Activated T-cell treated with anti-CD3 and anti-CD28 coated beads, Interleukin-2, amount 50 U/mL, for 24 hours (primary cell): ENCODE measurements around the gene MRPL44.

Source experiments
- DNase-seq: peaks from one replicate; pipeline ENCODE4 v3.0.0-alpha.2; 2020
- H3K27ac Mint-ChIP-seq: 2 replicates; pipeline ENCODE4 v1.8.0; 2020; ENCODE audit warnings: mild to moderate bottlenecking, mixed read lengths
- H3K27me3 Mint-ChIP-seq: 2 replicates; pipeline ENCODE4 v1.8.0; 2020; ENCODE audit warnings: mixed read lengths
- H3K36me3 Mint-ChIP-seq: 2 replicates; pipeline ENCODE4 v1.8.0; 2020; ENCODE audit warnings: low read depth, mixed read lengths
- H3K4me1 Mint-ChIP-seq: 2 replicates; pipeline ENCODE4 v1.8.0; 2020; ENCODE audit warnings: low read depth, mixed read lengths
- H3K4me3 Mint-ChIP-seq: 2 replicates; pipeline ENCODE4 v1.8.0; 2020; ENCODE audit warnings: mild to moderate bottlenecking, moderate library complexity, mixed read lengths
- H3K9me3 Mint-ChIP-seq: 2 replicates; pipeline ENCODE4 v1.8.0; 2020; ENCODE audit warnings: mixed read lengths

Gene MRPL44

DNA sequence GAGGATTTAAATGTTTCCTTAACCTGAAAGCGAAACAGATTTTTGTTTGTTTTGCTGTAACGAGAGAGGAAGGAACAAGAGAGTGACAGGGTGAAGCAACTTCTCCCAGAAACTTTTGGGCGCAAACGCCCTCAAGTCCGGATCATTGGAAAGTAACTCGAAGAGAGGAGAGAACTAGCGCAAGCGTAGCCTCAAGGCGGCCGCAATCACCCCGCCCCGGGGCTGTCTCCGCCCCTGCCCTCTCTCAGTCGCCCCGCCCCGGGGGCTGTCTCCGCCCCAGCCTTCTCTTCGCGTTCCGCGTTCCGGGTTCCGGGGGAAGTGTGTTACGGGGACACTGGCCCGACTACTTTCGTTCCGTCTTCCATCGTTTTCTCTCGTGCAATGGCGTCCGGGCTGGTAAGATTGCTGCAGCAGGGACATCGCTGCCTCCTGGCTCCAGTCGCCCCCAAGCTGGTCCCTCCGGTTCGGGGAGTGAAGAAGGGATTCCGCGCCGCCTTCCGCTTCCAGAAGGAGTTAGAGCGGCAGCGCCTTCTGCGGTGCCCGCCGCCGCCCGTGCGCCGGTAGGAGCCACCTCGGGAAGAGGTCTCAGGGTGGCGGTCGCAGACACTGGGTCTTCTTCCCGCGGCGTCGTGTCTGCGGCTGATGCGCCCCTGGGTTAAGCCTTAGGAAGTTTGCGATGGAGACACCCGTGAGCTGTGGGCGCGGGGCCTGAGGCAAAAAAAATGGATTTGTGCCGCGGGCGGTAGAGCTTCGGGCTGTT, at the start of gene MRPL44:
Gene MRPL44 (plus strand): TSS at position 372 of the 760 bp plus-strand sequence. CDS start 10 bp downstream, at position 382.
- H3K36me3 Mint-ChIP-seq, result peaks cover 41% of the 10 kb centered on the region
- H3K4me1 Mint-ChIP-seq, result peaks cover 81% of the 10 kb centered on the region
- peak within 1 kb of the TSS; percentile 96 for H3K27ac Mint-ChIP-seq
- H3K4me3 Mint-ChIP-seq, result peak within 1 kb of the TSS; percentile 97
- no peaks in the 10 kb centered on the region for H3K9me3 Mint-ChIP-seq
- DNase-seq, result peak; percentile 99
- H3K27me3 Mint-ChIP-seq, result no peaks in the 10 kb centered on the region

DNA sequence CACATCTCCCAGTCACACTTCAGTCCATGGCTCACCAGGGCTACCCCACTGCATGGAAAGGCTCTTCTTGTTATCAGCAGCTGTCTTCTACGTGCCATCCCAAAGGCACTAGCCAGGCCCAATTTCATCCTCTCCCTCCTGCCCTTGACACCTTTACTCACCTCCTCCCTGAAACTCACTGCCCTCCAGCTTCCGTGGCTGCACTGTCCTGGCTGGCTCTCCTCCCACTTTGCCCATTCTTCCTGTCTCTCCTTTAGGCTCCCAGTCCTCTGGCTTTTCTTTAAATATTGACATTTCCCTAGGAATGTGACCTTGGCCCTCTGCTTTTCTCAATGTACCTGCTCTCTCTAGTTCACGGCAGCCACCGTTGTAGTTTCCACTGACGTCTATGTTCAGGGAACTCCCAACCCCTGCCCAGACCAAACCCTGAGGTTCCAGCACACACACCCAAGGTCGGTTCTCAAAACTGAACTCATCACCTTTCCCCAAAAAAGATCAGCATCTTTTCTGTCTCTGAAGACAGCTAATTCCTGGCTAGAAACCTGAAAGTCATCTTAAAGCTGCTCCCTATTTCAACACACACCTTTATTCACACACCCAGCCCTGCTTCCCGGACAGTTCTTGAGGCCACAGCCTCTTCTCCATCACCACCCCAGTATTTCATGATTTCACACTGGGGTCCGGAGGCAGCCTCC, 48.8 kb upstream of the MRPL44 start:
- H3K27me3 Mint-ChIP-seq, result no peaks in the 10 kb centered on the region
- no peak for DNase-seq
- H3K9me3 Mint-ChIP-seq, result no peaks in the 10 kb centered on the region
- H3K4me3 Mint-ChIP-seq, result no peak overlapping the region
- peaks cover 46% of the 10 kb centered on the region for H3K36me3 Mint-ChIP-seq
- peak overlapping the region; percentile 6 for H3K27ac Mint-ChIP-seq
- peaks cover 11% of the 10 kb centered on the region for H3K4me1 Mint-ChIP-seq

DNA sequence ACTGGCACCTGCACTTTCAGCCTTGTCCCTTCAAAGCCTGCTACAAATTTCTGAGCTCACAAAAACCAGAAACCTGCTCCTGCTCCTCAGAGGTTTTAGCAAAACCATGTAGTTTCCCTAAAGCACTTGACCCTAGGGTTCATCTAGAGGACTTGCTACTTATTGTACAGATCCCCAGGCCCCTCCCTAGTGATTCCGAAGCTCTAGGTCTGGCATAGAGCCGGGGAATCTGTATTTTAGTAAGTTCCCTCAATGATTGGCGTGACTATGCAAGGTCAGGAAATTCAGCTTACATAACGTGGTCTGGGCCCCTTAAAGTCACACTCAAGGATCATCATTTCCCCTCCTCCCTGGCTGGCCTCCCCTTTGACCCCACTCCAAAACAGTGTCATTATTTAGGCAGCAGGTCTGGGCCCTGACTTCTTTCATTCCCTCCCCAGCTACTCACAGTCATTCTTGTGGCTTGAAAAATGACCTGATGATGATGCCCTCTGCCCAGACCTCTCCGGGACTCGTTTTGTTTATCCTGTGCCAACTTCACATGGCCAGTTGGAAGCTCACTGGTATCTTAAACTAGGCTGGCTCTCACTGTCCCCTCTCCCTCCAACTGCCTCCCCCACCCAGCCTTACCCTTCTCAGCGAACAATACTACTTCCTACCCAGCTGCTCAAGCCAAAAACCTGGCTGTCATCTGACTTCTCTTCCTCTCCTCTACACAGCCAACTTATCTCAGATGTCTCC, 48.1 kb upstream of the MRPL44 start:
- no peak for DNase-seq
- Mint-ChIP-seq H3K27ac (peak overlapping the region; percentile 6), H3K4me3 (no peak overlapping the region), H3K9me3 (no peaks in the 10 kb centered on the region), H3K27me3 (no peaks in the 10 kb centered on the region), H3K36me3 (peaks cover 40% of the 10 kb centered on the region), H3K4me1 (peaks cover 11% of the 10 kb centered on the region)

DNA sequence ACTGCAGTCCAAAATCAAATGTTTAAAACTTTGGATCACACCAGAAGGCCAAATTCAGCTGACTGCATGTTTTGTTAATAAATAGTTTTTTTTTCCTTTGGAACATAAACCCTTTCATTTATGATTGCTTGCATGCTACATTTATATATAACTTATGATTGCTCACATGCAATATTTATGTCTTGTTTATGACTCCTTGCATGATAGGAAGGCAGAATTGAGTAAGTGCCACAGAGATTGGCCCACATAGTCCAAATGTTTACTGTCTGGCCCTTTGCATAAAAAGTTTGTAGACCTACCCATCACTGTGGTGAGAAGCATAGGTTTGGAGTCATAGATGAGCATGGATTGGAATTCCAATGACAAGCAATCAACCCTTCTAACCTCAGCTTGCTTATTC, 42.9 kb upstream of the MRPL44 start:
- peaks cover 15% of the 10 kb centered on the region for H3K4me1 Mint-ChIP-seq
- H3K36me3 Mint-ChIP-seq, result peaks cover 57% of the 10 kb centered on the region
- H3K27me3 Mint-ChIP-seq, result no peaks in the 10 kb centered on the region
- no peak overlapping the region for H3K4me3 Mint-ChIP-seq
- H3K9me3 Mint-ChIP-seq, result no peaks in the 10 kb centered on the region
- H3K27ac Mint-ChIP-seq, result no peak overlapping the region
- DNase-seq, result no peak

DNA sequence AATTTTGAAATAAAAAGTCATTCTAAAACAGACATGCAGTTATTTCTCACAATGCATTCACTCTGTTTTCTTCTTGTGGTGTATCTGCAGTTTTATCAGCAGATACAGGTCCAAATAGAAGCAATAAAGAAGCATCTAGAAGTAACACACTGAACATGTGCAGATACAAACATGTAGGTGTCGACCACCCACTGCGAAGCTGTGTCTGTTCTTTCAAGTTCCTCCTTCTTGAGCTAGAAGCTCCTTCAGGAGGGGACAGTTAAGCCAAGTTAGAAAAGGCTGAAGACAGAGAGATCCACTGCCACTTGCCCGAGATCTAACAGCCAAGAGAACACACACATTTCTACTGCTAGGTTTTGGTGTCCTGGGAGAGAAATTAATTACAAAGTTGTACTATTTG, 42.2 kb upstream of the MRPL44 start:
- peaks cover 15% of the 10 kb centered on the region for H3K4me1 Mint-ChIP-seq
- H3K27me3 Mint-ChIP-seq, result no peaks in the 10 kb centered on the region
- DNase-seq, result no peak
- no peak overlapping the region for H3K4me3 Mint-ChIP-seq
- no peak overlapping the region for H3K27ac Mint-ChIP-seq
- no peaks in the 10 kb centered on the region for H3K9me3 Mint-ChIP-seq
- peaks cover 56% of the 10 kb centered on the region for H3K36me3 Mint-ChIP-seq

DNA sequence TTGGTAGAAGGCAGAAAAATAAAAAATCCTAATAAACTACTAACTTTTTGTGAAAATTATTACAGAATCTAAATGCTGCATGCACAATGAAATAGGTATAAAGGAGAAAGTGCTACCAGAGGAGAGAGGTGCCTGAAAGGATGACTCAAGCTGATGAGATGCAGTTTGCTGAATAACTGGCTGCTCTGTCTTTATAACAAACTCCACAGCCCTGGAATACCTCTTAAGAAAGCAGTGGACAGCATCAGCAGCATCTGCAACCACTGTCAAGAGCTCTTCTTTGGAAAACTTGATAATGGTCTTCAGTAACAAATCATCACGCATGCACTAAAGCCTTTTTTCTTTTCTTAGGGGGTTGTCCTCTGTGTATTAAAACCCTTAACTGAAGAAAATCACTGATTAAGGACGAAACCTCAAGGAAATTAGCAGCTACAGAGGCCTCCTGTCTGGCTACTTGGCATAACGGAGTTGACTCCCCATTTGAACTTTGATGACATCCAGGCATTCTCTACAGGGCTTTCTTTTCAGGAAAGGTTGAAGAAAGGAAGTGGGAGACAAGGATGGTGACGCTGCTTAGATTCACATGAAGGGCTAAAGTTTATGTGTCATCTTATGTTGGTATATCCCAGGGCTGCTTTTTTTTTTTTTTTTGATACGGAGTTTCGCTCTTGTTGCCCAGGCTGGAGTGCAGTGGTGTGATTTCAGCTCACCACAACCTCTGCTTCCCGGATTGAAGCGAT, 40.9 kb upstream of the MRPL44 start:
- Mint-ChIP-seq H3K9me3 (no peaks in the 10 kb centered on the region), H3K4me3 (no peak overlapping the region), H3K36me3 (peaks cover 58% of the 10 kb centered on the region), H3K27me3 (no peaks in the 10 kb centered on the region), H3K27ac (no peak overlapping the region), H3K4me1 (peaks cover 17% of the 10 kb centered on the region)
- no peak for DNase-seq

DNA sequence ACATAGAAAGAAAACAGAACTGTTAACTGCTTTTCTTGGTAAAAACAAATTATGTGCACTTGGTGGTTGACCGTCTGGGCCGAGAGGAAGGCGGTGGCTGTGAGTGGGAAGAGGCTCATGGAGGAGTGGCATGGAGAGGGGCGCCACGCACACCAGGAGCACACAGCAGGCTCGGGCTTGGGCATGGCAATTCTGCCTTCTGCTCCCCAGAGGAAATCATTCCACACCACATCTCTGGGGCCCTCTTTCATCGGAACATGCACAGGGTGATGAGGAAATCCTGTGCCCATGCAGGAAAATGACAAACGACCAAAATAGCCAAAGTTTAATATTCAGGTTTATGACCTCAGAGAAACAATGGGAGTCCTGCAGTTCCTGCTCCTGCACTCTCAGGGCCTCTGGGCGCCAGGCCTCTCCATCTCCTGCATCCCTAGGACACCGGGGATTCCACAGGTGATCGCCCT, 38.6 kb upstream of the MRPL44 start:
- H3K27ac Mint-ChIP-seq, result no peak overlapping the region
- peaks cover 28% of the 10 kb centered on the region for H3K4me1 Mint-ChIP-seq
- no peaks in the 10 kb centered on the region for H3K27me3 Mint-ChIP-seq
- DNase-seq, result no peak
- no peaks in the 10 kb centered on the region for H3K9me3 Mint-ChIP-seq
- H3K36me3 Mint-ChIP-seq, result peaks cover 54% of the 10 kb centered on the region
- no peak overlapping the region for H3K4me3 Mint-ChIP-seq

DNA sequence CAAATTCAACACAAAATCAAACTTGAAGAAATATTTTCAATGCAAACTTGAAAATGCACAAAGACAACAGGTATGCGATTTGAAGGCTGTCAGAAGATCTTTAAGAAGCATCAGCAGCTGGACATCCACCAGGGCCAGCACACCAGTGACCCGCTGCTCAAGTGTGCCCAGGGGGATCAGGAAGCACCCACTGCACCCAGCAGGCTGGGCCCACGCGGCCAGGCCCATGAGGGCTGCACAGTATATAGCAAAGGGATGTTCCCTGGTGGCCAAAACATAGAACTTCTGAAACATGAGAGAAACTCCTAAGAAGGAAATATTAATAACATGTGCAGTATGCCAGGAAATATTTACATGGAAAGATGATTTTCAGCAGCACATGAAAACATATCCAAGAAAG, 37.2 kb upstream of the MRPL44 start:
- no peak for DNase-seq
- Mint-ChIP-seq H3K27me3 (no peaks in the 10 kb centered on the region), H3K27ac (no peak overlapping the region), H3K4me1 (peaks cover 27% of the 10 kb centered on the region), H3K4me3 (no peak overlapping the region), H3K36me3 (peaks cover 48% of the 10 kb centered on the region), H3K9me3 (no peaks in the 10 kb centered on the region)

DNA sequence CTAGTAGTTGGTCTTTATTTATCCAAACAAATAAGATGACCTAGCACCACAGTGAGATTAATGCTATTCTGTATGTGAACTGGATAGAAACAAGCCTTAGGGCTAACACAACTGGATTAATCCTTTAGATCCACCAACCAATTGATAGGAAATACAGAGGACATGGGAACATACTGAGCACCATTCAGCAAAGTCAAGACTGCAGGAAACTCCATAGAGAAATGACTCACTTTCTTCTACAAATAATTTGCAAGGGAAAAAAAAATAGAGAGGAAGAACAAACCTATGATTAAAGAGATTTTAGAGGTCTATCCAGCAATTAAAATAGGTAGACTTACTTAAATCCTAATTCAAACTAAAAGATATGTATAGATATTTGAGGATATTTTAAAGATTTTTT, 36.1 kb upstream of the MRPL44 start:
- Mint-ChIP-seq H3K4me3 (no peak overlapping the region), H3K27ac (no peak overlapping the region), H3K9me3 (no peaks in the 10 kb centered on the region), H3K27me3 (no peaks in the 10 kb centered on the region), H3K36me3 (peaks cover 37% of the 10 kb centered on the region), H3K4me1 (peaks cover 29% of the 10 kb centered on the region)
- DNase-seq, result no peak

DNA sequence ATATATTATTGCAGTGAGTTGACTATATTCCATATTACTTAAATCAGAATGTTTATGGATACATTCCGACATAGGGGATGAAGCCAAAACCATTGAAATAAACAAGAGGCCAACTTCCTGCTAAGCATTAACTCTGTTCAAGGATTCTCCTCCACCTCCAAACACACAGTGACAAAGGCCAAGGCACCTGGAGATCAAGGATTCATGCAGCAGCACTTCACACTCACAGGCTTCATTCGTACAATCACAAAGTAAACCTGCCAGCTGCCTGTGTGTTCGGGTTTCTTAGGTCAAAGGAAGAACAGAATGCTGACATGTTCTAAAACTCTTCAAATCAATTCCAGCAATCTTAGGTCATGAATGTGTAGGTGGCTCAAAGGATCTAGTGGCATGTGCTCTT, 35.0 kb upstream of the MRPL44 start:
- no peak for DNase-seq
- H3K4me3 Mint-ChIP-seq, result no peak overlapping the region
- H3K9me3 Mint-ChIP-seq, result no peaks in the 10 kb centered on the region
- H3K27ac Mint-ChIP-seq, result no peak overlapping the region
- H3K36me3 Mint-ChIP-seq, result peaks cover 33% of the 10 kb centered on the region
- H3K4me1 Mint-ChIP-seq, result peaks cover 30% of the 10 kb centered on the region
- no peaks in the 10 kb centered on the region for H3K27me3 Mint-ChIP-seq

DNA sequence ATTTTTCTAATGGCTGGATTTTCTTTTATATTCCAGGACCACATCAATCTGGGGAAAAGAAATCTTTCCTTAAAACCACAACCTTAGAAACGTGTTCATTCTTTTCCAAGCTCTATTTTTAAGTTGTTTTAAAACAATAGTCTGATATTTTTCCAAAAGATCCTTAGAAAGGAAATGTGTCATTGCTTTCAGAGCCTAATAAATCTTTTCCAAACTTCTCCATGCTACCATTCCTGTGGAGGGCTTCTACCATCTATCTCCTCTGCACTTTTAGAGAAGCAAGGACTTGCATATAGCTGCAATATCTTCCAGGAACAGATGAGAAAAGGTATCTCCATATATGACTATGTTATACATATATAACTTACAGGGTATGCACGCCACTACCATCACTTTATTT, 33.3 kb upstream of the MRPL44 start:
- DNase-seq, result no peak
- Mint-ChIP-seq H3K36me3 (peaks cover 34% of the 10 kb centered on the region), H3K4me3 (no peak overlapping the region), H3K4me1 (peaks cover 38% of the 10 kb centered on the region), H3K27ac (no peak overlapping the region), H3K9me3 (no peaks in the 10 kb centered on the region), H3K27me3 (no peaks in the 10 kb centered on the region)

DNA sequence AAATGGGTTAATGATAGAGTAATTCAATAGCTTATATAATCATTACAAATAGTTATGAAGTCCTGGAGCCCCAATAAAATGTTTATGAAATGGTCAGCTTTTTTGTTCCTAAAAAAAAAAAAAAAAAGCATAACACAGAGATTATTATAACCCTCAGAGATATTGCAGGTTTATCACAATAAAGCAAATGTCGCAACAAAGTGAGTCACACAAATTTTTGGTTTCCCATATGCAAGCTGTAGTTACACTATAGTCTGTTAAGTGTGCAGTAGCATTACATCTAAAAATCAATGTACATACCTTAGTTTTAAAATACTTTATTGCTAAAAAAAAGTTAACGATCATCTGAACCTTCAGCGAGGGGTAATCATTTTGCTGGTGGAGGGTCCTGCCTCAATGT, 32.2 kb upstream of the MRPL44 start:
- DNase-seq, result no peak
- no peaks in the 10 kb centered on the region for H3K27me3 Mint-ChIP-seq
- H3K36me3 Mint-ChIP-seq, result peaks cover 32% of the 10 kb centered on the region
- H3K4me3 Mint-ChIP-seq, result no peak overlapping the region
- H3K27ac Mint-ChIP-seq, result no peak overlapping the region
- no peaks in the 10 kb centered on the region for H3K9me3 Mint-ChIP-seq
- H3K4me1 Mint-ChIP-seq, result peaks cover 48% of the 10 kb centered on the region

DNA sequence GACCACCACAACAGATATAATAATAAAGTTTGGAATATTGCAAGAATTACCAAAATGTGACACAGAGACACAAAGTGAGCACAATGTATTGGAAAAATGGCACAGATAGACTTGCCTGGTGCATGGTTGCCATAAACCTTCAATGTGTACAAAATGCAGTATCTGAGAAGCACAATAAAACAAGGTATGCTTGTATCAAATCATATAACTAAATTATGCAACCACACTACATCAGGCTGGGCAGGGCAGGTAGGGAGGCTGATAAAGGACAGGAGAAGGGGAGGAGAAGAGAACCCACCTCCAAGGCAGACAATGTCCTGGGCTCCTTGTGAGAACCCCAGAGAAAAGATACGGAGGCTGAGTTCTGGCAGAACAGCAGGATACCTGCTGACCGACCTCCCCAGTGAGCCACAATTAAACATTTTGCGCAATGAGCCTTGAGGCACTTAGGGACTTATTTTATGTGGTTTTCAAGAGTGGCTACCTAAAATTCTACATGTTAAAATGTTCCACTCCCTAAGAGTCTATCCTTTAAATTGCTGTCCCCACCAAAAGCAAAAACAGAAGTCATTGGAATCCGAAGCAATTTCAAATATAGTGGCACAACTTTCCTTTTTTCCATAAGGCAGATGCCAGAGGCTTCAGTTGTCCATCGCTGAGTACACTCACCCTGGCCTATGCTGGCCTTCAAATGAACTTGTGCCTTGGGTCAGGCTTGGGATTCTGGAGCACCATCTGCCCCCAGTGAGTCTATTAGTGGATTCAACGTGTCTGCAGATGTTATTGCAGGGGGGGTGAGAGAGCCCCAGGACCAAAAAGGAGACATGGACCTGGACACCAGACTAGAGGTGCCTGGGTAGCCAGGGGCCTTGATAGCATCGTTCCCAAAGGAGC, 28.9 kb upstream of the MRPL44 start:
- Mint-ChIP-seq H3K27ac (no peak overlapping the region), H3K9me3 (no peaks in the 10 kb centered on the region), H3K4me3 (no peak overlapping the region)

More for the DNA sequence above, 28.9 kb upstream of the MRPL44 start:
- H3K27me3 Mint-ChIP-seq, result no peaks in the 10 kb centered on the region
- peaks cover 53% of the 10 kb centered on the region for H3K4me1 Mint-ChIP-seq
- H3K36me3 Mint-ChIP-seq, result peaks cover 16% of the 10 kb centered on the region
- no peak for DNase-seq
